ENCODE measurements around the gene MRPL55. TPM values are rescaled to one million over a fixed set of nuclear protein-coding genes. Genes with fewer than 3 reads are reported as not detected.

Gene MRPL55
- total RNA-seq, result 44.4 TPM

DNA sequence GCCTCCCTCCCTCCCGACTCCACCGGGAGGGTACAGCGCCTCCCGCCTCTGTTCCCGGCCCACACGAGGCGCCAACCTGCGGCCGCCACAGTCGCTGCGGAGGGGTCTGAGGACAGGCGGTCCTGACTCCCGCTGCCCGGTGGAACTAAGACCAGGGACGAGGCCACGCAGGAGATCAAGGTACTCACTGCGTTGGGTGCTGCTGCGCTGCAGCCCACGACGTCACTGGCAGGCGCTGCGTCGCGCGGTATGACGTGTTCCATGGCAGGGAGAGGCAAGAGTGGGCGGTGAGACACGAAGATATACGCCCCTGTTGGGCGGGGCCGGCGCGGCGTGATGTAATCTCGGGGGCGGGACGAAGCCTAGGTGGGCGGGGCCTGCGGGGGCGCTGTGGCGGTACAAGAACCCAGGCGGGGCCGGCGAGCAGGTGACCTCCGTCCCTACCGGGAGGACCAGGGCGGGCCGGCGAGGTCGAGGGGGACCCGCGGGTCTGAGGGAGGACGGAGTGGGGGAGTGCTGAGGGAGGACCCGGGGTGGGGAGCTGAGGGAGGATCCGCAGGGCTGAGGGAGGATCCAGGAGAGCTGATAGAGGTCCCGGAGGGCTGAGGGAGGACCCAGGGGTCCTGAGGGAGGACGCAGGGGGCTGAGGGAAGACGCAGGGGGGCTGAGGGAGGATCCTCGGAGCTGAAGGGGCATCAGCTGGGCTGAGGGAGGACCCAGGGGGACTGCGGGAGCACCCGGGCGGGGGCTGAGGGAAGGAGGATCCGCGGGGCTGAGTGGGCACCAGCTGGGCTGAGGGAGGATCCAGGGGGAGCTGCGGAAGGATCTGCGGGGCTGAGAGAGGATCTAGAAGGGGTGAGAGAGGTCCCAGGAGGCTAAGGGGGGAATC lies at the start of gene MRPL55:
Gene MRPL55, minus strand, starts transcription at position 227 of the 889 bp plus-strand sequence. CDS start 1,039 bp downstream, outside the sequence.
- Histone ChIP-seq H3K27me3 (ENCODE audit: insufficient read depth, low read length) (no peaks in the 10 kb centered on the region), H3K4me1 (ENCODE audit: insufficient read depth, low read length) (peaks cover 27% of the 10 kb centered on the region), H3K4me3 (ENCODE audit: low read length) (peak within 1 kb of the TSS; percentile 63), H3K9me3 (ENCODE audit: low read depth, low read length) (no peaks in the 10 kb centered on the region)

DNA sequence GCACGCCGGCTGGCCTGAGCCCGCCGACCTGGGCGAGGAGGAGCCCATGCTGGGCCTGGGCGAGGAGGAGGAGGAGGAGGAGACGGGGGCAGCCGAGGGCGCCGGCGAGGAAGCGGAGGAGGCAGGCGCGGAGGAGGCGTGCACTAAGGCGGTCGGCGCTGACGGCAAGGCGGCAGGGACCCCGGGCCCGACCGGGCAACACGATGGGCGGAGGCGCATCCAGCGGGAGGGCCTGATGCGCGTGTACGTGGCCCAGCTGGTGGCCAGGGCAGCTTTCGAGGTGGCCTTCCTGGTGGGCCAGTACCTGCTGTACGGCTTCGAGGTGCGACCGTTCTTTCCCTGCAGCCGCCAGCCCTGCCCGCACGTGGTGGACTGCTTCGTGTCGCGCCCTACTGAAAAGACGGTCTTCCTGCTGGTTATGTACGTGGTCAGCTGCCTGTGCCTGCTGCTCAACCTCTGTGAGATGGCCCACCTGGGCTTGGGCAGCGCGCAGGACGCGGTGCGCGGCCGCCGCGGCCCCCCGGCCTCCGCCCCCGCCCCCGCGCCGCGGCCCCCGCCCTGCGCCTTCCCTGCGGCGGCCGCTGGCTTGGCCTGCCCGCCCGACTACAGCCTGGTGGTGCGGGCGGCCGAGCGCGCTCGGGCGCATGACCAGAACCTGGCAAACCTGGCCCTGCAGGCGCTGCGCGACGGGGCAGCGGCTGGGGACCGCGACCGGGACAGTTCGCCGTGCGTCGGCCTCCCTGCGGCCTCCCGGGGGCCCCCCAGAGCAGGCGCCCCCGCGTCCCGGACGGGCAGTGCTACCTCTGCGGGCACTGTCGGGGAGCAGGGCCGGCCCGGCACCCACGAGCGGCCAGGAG lies 49.3 kb upstream of the MRPL55 start:
- H3K4me1 ChIP-seq (ENCODE audit: insufficient read depth, low read length), result peaks cover 18% of the 10 kb centered on the region
- no peaks in the 10 kb centered on the region for H3K9me3 ChIP-seq (ENCODE audit: low read depth, low read length)
- H3K4me3 ChIP-seq (ENCODE audit: low read length), result no peak overlapping the region
- H3K27me3 ChIP-seq (ENCODE audit: insufficient read depth, low read length), result no peaks in the 10 kb centered on the region

DNA sequence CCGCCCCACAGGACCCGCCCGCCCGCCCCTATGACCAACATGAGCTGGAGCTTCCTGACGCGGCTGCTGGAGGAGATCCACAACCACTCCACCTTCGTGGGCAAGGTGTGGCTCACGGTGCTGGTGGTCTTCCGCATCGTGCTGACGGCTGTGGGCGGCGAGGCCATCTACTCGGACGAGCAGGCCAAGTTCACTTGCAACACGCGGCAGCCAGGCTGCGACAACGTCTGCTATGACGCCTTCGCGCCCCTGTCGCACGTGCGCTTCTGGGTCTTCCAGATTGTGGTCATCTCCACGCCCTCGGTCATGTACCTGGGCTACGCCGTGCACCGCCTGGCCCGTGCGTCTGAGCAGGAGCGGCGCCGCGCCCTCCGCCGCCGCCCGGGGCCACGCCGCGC lies 48.6 kb upstream of the MRPL55 start:
- Histone ChIP-seq H3K4me3 (ENCODE audit: low read length) (no peak overlapping the region), H3K27me3 (ENCODE audit: insufficient read depth, low read length) (no peaks in the 10 kb centered on the region), H3K4me1 (ENCODE audit: insufficient read depth, low read length) (peaks cover 11% of the 10 kb centered on the region), H3K9me3 (ENCODE audit: low read depth, low read length) (no peaks in the 10 kb centered on the region)

DNA sequence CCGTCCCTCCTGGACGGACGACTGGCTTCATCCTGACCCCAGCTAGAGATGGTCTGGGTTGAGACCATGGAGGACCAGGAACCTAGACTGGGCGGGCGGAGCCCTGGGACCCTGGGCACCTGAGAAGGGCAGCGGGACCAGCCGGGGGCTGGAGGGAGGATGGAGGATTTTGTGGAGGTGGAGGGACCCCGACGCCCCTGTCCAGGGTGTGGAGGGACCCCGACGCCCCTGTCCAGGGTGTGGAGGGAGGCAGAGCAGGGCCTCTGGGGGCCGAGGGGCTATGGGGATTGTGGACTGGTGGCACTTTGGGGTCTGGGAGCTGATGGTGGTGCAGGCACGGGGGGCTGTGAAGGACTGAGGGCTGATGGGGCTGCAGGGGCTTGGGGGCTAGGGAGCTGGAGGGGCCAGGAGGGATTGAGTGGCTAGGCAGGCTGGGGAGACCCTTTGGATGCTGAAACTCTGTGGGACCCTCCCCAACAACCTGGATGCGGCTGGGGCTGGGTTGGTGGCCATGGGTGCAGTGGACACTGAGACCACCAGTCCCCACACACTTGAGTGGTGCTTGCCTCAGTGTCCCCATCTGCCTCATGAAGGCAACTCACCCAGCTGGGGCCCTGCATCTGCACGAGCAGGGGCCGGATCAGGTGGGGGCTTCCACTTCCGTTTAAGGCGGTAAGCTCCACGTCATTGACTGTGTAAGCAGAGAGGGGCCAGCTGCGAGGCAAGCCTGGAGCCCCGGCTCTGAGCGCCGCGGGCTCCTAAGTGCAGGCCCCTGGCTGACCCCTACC lies 48.0 kb upstream of the MRPL55 start:
- no peaks in the 10 kb centered on the region for H3K9me3 ChIP-seq (ENCODE audit: low read depth, low read length)
- H3K4me3 ChIP-seq (ENCODE audit: low read length), result no peak overlapping the region
- no peaks in the 10 kb centered on the region for H3K27me3 ChIP-seq (ENCODE audit: insufficient read depth, low read length)
- peaks cover 5% of the 10 kb centered on the region for H3K4me1 ChIP-seq (ENCODE audit: insufficient read depth, low read length)

DNA sequence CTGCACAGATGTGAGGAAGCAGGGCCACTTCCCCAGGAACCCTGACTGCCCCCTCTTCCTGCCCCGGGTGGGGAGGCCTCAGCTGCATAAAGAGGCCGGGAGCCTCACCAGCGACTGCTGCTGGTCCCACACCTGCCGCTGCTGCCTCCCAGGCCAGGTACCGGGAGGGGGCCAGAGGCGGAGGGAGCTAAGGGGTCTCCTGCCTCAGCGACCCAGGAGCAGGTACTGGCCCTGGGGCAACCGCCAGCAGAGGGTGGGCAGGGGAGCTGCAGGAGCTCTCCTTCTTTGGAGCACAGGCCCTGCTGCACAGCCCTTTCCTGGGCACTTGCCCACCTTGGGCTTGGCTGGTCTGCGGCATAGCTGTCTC lies 47.4 kb upstream of the MRPL55 start:
- H3K9me3 ChIP-seq (ENCODE audit: low read depth, low read length), result no peaks in the 10 kb centered on the region
- no peaks in the 10 kb centered on the region for H3K27me3 ChIP-seq (ENCODE audit: insufficient read depth, low read length)
- H3K4me1 ChIP-seq (ENCODE audit: insufficient read depth, low read length), result no peaks in the 10 kb centered on the region
- no peak overlapping the region for H3K4me3 ChIP-seq (ENCODE audit: low read length)

DNA sequence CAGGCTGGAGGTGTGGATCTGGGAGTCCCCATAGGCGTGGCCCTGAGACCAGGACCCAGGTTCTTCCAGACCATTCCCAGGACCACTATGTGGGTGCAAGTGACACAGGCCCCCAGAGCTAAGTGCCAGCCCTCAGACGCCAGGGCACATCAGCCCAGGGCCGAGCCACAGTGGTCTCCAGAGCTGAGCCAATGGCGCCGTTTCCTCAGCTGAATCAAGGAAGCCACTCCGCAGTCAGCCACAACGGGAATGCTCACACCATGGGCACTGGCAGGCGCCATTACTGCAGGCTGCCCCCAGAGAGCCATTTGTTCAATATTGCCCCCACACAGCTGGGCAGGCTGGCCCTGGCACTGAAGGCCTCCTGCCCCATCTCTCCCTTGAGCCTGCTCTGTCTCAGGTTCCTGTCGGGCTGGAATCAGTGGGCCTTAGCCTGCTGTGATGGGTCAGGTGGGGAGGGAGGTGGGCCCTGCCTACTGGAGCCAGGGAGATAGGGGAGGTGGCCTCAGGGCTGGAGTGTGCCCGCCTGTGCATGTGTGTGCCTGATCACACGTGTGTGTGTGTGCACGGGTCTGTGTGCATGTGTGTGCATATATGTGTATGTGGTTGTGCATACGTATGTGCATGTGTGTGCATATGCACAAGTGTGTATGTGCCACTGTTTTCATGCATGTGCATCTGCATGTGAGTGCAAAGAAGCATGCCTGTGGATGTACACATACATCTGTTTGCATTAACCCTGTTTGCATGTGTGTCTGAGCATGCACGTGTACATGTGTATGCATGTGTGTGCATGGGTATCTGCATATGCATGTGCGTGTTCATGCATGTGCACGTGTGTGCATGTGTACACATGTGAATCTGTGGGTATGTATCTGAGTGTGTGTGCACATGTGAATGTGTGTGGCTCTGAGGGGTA lies 46.8 kb upstream of the MRPL55 start:
- Histone ChIP-seq H3K4me3 (ENCODE audit: low read length) (no peak overlapping the region), H3K27me3 (ENCODE audit: insufficient read depth, low read length) (no peaks in the 10 kb centered on the region), H3K4me1 (ENCODE audit: insufficient read depth, low read length) (no peaks in the 10 kb centered on the region), H3K9me3 (ENCODE audit: low read depth, low read length) (no peaks in the 10 kb centered on the region)

DNA sequence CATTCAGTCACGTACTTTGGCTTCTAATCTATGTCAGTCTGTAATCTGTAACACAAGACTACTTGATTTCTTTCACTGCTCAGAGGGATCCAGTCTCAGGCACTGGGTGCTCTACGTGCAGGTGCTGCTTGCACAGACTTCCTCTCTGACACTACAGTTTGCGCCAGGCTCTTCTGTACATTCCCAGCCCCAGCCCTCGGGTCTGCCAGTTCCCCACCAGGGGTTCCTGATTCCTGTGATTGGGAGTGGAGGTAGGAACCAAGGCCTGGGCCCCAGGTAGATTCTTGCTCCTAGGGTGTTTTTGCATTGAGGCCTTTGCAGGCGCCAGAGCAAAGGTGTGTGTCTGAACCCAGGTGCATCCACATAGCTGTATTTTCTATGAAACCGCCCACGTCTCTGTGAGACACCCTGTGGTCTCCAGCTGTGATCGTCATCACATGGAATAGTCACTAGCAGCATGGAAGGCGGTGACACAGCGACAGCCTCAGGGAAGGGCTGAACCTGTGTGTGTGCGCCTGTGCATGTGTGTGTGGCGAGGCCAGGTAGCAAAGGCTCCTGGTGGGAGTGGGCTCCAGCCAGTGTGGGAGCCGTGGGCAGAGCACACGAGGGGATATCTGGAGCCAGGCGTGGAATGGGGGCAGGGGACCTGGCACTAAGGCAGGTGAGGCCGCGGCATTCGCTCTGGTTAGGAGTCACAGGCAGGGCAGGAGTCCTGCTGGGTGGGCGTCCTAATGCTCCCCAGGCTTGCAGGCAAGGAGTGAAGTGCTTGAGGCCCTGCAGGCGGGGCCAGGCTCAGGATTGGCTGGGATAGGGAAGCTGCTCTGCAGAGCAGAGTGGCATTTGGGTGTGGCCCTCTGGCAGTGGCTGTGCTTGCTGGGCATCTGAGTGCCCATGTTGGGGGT lies 45.8 kb upstream of the MRPL55 start:
- H3K4me1 ChIP-seq (ENCODE audit: insufficient read depth, low read length), result no peaks in the 10 kb centered on the region
- H3K9me3 ChIP-seq (ENCODE audit: low read depth, low read length), result no peaks in the 10 kb centered on the region
- no peaks in the 10 kb centered on the region for H3K27me3 ChIP-seq (ENCODE audit: insufficient read depth, low read length)
- H3K4me3 ChIP-seq (ENCODE audit: low read length), result no peak overlapping the region

DNA sequence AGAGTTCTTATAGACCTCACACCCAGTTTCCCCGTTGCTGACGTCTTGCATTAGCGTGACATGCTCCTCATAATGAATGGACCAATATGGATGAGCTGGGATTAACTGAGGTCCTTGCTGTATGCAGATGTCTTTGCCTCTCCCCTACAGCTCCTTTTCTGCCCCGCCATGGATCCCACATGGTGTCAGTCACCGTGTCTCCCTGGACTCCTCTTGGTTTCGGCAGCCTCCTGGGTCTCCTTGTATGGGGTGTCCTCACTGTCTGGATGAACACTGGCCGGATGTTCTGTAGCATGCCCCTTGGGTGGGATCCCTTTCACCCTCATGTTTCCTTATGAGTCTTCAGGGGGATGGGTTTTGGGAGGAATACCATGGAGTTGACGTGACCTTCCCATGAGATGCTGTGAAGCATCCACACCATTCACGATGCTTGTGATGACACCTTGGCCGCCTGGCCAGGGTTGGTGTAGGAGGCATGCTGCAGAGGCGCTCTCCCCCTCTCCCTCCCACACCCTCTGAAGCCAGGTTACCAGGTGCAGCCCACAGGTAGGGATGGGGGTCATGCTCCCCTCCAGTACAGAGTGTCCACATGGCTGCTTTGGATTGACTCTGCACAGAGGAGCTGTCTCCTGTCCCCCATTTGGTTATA lies 45.0 kb upstream of the MRPL55 start:
- Histone ChIP-seq H3K4me3 (ENCODE audit: low read length) (no peak overlapping the region), H3K27me3 (ENCODE audit: insufficient read depth, low read length) (no peaks in the 10 kb centered on the region), H3K4me1 (ENCODE audit: insufficient read depth, low read length) (no peaks in the 10 kb centered on the region), H3K9me3 (ENCODE audit: low read depth, low read length) (no peaks in the 10 kb centered on the region)

DNA sequence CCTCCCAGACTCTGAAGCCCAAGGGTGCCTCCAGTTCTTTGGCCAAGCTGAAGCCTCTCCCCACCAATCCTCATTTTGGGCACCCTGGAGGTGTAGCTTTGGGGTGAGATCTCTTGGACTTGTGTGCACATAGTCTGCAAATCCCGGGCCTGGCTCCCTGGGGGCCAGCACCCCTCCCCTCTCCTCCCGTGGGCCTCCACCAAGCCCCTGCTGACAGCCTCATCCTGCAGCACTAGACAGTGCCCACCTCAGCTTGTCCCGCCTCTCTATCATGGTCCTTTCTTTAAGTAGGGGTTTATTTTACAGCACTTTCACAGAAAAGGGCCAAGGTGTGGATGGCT lies 43.8 kb upstream of the MRPL55 start:
- no peaks in the 10 kb centered on the region for H3K27me3 ChIP-seq (ENCODE audit: insufficient read depth, low read length)
- no peak overlapping the region for H3K4me3 ChIP-seq (ENCODE audit: low read length)
- no peaks in the 10 kb centered on the region for H3K4me1 ChIP-seq (ENCODE audit: insufficient read depth, low read length)
- no peaks in the 10 kb centered on the region for H3K9me3 ChIP-seq (ENCODE audit: low read depth, low read length)

DNA sequence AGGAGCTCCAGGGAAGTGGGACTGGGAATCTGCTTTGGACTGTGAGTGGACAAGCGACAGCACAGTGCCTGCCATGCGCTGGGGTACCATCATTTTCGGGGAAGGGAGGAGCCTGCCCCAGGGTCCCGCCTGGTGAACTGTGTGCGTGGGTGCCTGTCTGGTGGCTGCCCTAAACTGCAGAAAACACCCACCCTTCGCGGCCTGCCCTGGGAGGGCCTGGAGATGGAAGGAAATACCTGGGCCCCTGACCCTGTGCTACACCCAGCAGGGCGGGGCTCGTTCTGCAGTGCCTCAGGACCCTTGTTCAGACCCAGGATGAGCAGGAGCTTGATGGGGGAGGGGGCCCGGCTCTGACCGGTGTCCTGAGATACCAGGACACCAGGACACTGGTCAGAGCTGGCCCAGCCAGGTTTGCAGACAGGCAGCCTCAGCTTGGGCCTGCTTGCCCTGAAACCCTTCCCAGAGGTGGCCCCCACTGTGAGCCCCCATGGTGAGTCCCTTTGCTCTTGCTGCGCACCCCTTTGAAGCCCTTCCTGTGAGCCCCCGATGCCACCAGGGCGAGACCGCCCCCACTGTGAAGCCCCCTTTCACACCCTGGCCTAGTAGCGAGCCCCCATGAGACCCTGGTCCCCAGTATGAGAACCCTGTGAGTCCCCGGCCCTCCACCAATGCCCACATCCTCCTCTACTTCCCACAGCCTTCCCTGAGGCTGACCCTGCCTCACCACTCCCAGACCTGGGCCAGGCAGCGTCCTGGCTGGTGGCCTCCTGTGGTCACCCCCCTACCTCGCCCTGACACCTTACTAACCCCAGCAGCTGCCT lies 43.2 kb upstream of the MRPL55 start:
- Histone ChIP-seq H3K27me3 (ENCODE audit: insufficient read depth, low read length) (no peaks in the 10 kb centered on the region), H3K9me3 (ENCODE audit: low read depth, low read length) (no peaks in the 10 kb centered on the region), H3K4me1 (ENCODE audit: insufficient read depth, low read length) (no peaks in the 10 kb centered on the region), H3K4me3 (ENCODE audit: low read length) (no peak overlapping the region)

DNA sequence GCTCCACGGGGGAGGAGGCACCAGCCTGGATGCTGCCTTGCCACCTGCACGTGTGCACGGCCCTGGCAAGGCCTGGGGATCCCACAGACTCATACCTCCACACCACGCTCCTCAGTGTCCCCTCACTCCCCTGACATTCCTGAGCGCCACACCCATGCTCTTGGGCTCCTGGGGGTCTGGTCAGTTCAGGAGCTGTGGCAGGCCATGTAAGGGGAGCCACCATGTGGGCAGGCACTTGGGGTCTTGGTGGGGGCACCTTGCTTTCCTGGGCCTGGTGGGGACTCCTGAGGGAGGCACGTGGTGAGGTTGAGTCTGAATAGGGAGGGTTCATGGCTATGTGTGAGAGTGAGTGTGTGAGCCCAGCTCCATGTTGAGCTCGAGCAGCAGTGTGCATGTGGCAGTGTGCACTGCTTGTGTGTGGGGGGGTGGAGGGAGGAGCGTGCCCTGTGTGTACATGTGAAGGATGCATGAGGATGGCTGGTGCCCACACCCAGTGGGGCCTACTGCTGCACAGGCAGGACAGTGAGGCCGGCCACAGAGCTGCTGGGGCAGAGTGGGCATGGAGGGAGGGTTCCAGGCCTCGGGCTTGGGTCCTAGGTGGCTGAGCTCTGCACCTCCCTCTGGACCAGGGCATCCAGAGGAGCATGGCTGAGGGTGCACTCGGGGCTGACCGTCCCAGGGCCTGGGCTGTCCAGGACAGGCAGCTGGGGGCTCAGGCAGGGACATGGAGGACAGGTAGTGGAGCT lies 42.3 kb upstream of the MRPL55 start:
- no peaks in the 10 kb centered on the region for H3K27me3 ChIP-seq (ENCODE audit: insufficient read depth, low read length)
- H3K9me3 ChIP-seq (ENCODE audit: low read depth, low read length), result no peaks in the 10 kb centered on the region
- H3K4me1 ChIP-seq (ENCODE audit: insufficient read depth, low read length), result no peaks in the 10 kb centered on the region
- H3K4me3 ChIP-seq (ENCODE audit: low read length), result no peak overlapping the region
